Measurements from ENCODE around the gene PRKCG. TPM values are rescaled to one million over a fixed set of nuclear protein-coding genes. Genes with fewer than 3 reads are reported as not detected.

The PRKCG gene
- total RNA-seq, 1 experiment from 2014 or later = 2.8 TPM

- Histone ChIP-seq H4K20me1 (ENCODE audit: insufficient read depth) (no peaks in the 10 kb centered on the region), H2AFZ (ENCODE audit: low read depth, low read length, poor library complexity, severe bottlenecking) (no peak overlapping the region), H3K9me3 (ENCODE audit: control insufficient read depth in 1 of 2, insufficient read depth in 1 of 2, low read depth in 1 of 2, low read length in 2 of 2) (no peaks in the 10 kb centered on the region), H3K4me2 (ENCODE audit: low read length) (no peak overlapping the region), H3K4me1 (ENCODE audit: control insufficient read depth in 1 of 2, insufficient read depth in 2 of 2, low read length in 2 of 2) (no peaks in the 10 kb centered on the region), H3K4me3 (replicated peaks in 1 of 2; ENCODE audit: low read depth in 1 of 2, low read length in 2 of 2) (no peak overlapping the region), H3K9ac (ENCODE audit: low read length) (no peak overlapping the region), H3K27ac (ENCODE audit: low read depth, low read length) (no peak overlapping the region), H3K27me3 (ENCODE audit: insufficient read depth, low read length) (peaks cover 8% of the 10 kb centered on the region; the same call in 1 of the 2 replicates), H3K36me3 (ENCODE audit: control insufficient read depth in 1 of 2, insufficient read depth in 2 of 2, low read length in 2 of 2) (no peaks in the 10 kb centered on the region), H3K9me2 (ENCODE audit: insufficient read depth) (no peaks in the 10 kb centered on the region), H3K79me2 (ENCODE audit: insufficient read depth, low read length) (no peaks in the 10 kb centered on the region)
- CTCF ChIA-PET = no interaction called here
- ATAC-seq (no peak), DNase-seq (ENCODE audit: low read depth, low spot score) (no peak)
- TF ChIP-seq RAD21 (IDR thresholded peaks at IDR 0.05; ENCODE audit: low read depth) = no peak
- RAD21 ChIA-PET (ENCODE audit: low non-redundant PET in 1 of 2, low total read pairs in 2 of 2, uncharacterized antibody in 2 of 2, unreplicated experiment in 2 of 2) = no interaction called here
- BruUV-seq (replicated peaks) = no TSS peak
- intact Hi-C loops (cut with micrococcal nuclease) = no loop called here
- POLR2A ChIA-PET = no interaction called here
These were observed 71.4 kb downstream of the PRKCG start for GRCh38 chr19:53953383-53953782.

Other genes starting within 250 kb of the PRKCG start
- 0.25 TPM for gene NLRP12, start 57.9 kb upstream of the PRKCG start, total RNA-seq (2021; ENCODE audit: unreplicated experiment)
- 79.6 TPM for gene MYADM, start 14.3 kb upstream of the PRKCG start, total RNA-seq (2021; ENCODE audit: unreplicated experiment)
- not detected for gene CACNG7, start 27.1 kb downstream of the PRKCG start, total RNA-seq (2021; ENCODE audit: unreplicated experiment)
- 0.93 TPM for gene CACNG8, start 80.7 kb downstream of the PRKCG start, total RNA-seq (2021; ENCODE audit: unreplicated experiment)
- gene CACNG6, start 109.4 kb downstream of the PRKCG start, total RNA-seq (2021; ENCODE audit: unreplicated experiment) = 0.15 TPM
- gene VSTM1, start 181.7 kb downstream of the PRKCG start, total RNA-seq (2021; ENCODE audit: unreplicated experiment) = not detected
- gene TARM1, start 199.2 kb downstream of the PRKCG start, total RNA-seq (2021; ENCODE audit: unreplicated experiment) = not detected
- 0.59 TPM for gene OSCAR, start 218.6 kb downstream of the PRKCG start, total RNA-seq (2021; ENCODE audit: unreplicated experiment)
- gene NDUFA3, start 220.7 kb downstream of the PRKCG start, total RNA-seq (2021; ENCODE audit: unreplicated experiment) = 149 TPM
- gene TFPT, start 233.5 kb downstream of the PRKCG start, total RNA-seq (2021; ENCODE audit: unreplicated experiment) = 7.1 TPM
- 99.0 TPM for gene PRPF31, start 233.6 kb downstream of the PRKCG start, total RNA-seq (2021; ENCODE audit: unreplicated experiment)